ENCODE results near the gene ITGA8.

DNA sequence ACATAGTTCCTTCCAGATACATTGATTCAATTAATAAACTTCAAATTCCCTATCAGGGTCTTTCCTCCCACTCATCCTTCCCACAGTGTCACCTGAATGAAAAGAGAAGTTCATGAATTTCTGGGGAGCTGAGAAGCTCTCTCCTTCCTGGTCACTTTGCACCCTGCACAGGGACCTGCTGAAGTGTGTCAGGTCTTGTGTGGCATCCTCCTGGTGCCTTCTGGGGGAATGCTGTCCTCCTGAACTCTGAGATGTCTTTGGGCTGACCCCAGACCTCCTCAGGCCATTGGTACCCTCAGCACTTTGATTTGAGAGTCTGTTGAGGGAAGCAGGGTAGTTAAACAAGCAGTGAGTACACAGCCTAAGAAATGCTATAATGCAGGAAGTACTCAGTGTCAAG lies 39.5 kb upstream of the ITGA8 start:
- TF ChIP-seq, protein P1, sequence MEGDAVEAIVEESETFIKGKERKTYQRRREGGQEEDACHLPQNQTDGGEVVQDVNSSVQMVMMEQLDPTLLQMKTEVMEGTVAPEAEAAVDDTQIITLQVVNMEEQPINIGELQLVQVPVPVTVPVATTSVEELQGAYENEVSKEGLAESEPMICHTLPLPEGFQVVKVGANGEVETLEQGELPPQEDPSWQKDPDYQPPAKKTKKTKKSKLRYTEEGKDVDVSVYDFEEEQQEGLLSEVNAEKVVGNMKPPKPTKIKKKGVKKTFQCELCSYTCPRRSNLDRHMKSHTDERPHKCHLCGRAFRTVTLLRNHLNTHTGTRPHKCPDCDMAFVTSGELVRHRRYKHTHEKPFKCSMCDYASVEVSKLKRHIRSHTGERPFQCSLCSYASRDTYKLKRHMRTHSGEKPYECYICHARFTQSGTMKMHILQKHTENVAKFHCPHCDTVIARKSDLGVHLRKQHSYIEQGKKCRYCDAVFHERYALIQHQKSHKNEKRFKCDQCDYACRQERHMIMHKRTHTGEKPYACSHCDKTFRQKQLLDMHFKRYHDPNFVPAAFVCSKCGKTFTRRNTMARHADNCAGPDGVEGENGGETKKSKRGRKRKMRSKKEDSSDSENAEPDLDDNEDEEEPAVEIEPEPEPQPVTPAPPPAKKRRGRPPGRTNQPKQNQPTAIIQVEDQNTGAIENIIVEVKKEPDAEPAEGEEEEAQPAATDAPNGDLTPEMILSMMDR (conservative IDR thresholded peaks at IDR 0.05; ENCODE audit: low read depth, low read length), result no peak
- TF ChIP-seq MAFK (IDR thresholded peaks at IDR 0.05; ENCODE audit: low read depth, low read length), result no peak
- TF ChIP-seq, protein P2, sequence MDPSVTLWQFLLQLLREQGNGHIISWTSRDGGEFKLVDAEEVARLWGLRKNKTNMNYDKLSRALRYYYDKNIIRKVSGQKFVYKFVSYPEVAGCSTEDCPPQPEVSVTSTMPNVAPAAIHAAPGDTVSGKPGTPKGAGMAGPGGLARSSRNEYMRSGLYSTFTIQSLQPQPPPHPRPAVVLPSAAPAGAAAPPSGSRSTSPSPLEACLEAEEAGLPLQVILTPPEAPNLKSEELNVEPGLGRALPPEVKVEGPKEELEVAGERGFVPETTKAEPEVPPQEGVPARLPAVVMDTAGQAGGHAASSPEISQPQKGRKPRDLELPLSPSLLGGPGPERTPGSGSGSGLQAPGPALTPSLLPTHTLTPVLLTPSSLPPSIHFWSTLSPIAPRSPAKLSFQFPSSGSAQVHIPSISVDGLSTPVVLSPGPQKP (IDR thresholded peaks at IDR 0.05; ENCODE audit: borderline replicate concordance, low read depth, low read length), result no peak
- TF ChIP-seq POLR2A (IDR thresholded peaks at IDR 0.05; ENCODE audit: low read depth, low read length), result no peak
- no peak for TF ChIP-seq CEBPB (IDR thresholded peaks at IDR 0.05; ENCODE audit: low read depth, low read length)
- no peak for TF ChIP-seq MXI1 (IDR thresholded peaks at IDR 0.05; ENCODE audit: borderline replicate concordance, low read depth, low read length)
- TF ChIP-seq RAD21 (IDR thresholded peaks at IDR 0.05; ENCODE audit: low read length), result no peak
- TF ChIP-seq FOS (IDR thresholded peaks at IDR 0.05; ENCODE audit: low read depth, low read length), result no peak
- no peak for TF ChIP-seq RCOR1 (IDR thresholded peaks at IDR 0.05; ENCODE audit: insufficient replicate concordance, low read length)
- no peak for TF ChIP-seq SMC3 (IDR thresholded peaks at IDR 0.05; ENCODE audit: low read depth, low read length)
- no peak for TF ChIP-seq RFX5 (IDR thresholded peaks at IDR 0.05; ENCODE audit: low read depth, low read length)
